Nephron progenitor cell (in vitro differentiated cells): ENCODE data around the gene OR52E6.

Experiments used
- DNase-seq: peaks from one replicate; pipeline ENCODE4 v3.0.0; 2021
- H3K27ac Mint-ChIP-seq: 2 replicates; pipeline ENCODE4 v1.8.0; 2021; ENCODE audit warnings: mild to moderate bottlenecking, moderate library complexity, mixed read lengths
- H3K27me3 Mint-ChIP-seq: 2 replicates; pipeline ENCODE4 v1.8.0; 2021; ENCODE audit warnings: mild to moderate bottlenecking, low read depth, mixed read lengths; ENCODE audit not compliant: poor library complexity
- H3K36me3 Mint-ChIP-seq: 2 replicates; pipeline ENCODE4 v1.8.0; 2021; ENCODE audit warnings: low read depth, mixed read lengths
- H3K4me1 Mint-ChIP-seq: 2 replicates; pipeline ENCODE4 v1.8.0; 2021; ENCODE audit warnings: mixed read lengths
- H3K4me3 Mint-ChIP-seq: 2 replicates; pipeline ENCODE4 v1.8.0; 2021; ENCODE audit warnings: mild to moderate bottlenecking, moderate library complexity, mixed read lengths
- H3K9me3 Mint-ChIP-seq: 2 replicates; pipeline ENCODE4 v1.8.0; 2021; ENCODE audit warnings: mild to moderate bottlenecking, moderate library complexity, mixed read lengths
- CTCF ChIP-seq: fragments of 200-600 bp; sonication (generic); IDR thresholded peaks from 2 replicates; pipeline ENCODE4 v1.5.0; 2021; ENCODE audit warnings: antibody characterized with exemption

Gene OR52E6

DNA sequence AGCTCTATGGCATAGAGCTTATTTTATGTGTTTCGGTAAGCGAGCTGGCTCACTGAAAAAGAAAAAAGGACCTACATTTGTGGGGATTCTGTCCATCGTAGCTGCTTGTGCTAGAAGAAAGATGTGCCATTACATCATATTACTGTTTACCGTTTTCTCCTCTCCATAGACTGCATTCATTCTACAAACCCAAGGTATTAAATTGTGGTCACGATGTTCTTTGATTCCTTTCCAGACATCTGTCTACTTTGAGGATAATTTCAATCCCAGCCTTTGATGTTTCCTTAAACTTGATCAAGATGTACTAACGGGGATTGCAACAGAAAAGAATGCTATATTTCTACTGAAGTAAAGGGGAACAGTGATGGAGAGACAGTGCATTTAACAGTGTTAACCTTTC lies 45.2 kb downstream of the OR52E6 start:
- Mint-ChIP-seq H3K4me3 (no peak overlapping the region), H3K27me3 (peaks cover 4% of the 10 kb centered on the region), H3K4me1 (no peaks in the 10 kb centered on the region), H3K27ac (no peak overlapping the region), H3K9me3 (no peaks in the 10 kb centered on the region), H3K36me3 (no peaks in the 10 kb centered on the region)
- TF ChIP-seq CTCF, result no peak
- no peak for DNase-seq

DNA sequence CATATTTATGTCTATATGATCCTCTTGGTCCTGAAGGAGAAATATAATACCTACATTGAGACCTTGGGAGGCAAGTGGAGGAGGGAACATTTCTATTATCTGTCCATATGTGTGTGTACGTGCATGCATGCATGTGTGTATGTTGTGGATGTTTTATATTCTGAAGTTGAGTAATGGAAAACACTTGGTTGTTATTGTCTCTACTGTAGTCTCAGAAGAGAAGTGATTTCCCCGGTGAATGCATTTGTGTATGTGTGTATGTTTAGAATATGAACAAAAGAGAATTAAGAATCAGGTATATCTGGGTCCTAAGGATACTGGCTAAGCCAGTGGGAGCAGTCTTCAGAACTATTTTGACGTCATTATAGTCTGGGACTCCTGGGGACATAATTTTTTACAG lies 50.5 kb downstream of the OR52E6 start, which contains the start of gene OR52N1:
OR52N1 (minus strand) TSS at position 101 of the 400 bp plus-strand sequence. CDS start 2,449 bp downstream, outside the sequence.
- H3K4me1 Mint-ChIP-seq, result no peaks in the 10 kb centered on the region
- TF ChIP-seq CTCF, result no peak
- H3K27ac Mint-ChIP-seq, result no peak within 1 kb of the TSS
- DNase-seq, result no peak
- no peak within 1 kb of the TSS for H3K4me3 Mint-ChIP-seq
- H3K36me3 Mint-ChIP-seq, result no peaks in the 10 kb centered on the region
- H3K27me3 Mint-ChIP-seq, result peaks cover 18% of the 10 kb centered on the region
- no peaks in the 10 kb centered on the region for H3K9me3 Mint-ChIP-seq
